Thyroid gland (tissue), 4 donors: ENCODE measurements around the gene AMER2. TPM values are rescaled to one million over a fixed set of nuclear protein-coding genes. Genes with fewer than 3 reads are reported as not detected.
"Not testable (repeated sequence)": the region's sequence is repeated elsewhere in the genome, so short reads cannot be mapped to it uniquely, and the experiment has no call there.

Experiments
- DNase-seq, 2 donors: peaks; one replicate each; pipeline ENCODE4 v3.0.0-alpha.2; 2019
- H3K27ac ChIP-seq, 3 donors: fragments of 200-600 bp; sonication (generic); 1 replicate in 2 of 3; 2 replicates in 1 of 3; pipeline ENCODE4 v1.5.1; 2016 to 2019; ENCODE audit warnings: mild to moderate bottlenecking in 1 of 3, moderate library complexity in 1 of 3
- H3K27me3 ChIP-seq: fragments of 200-600 bp; sonication (generic); one replicate; pipeline ENCODE4 v1.5.1; 2019
- H3K36me3 ChIP-seq, 2 donors: fragments of 200-600 bp; sonication (generic); one replicate each; pipeline ENCODE4 v1.5.1; 2016 to 2019
- H3K4me1 ChIP-seq, 2 donors: fragments of 200-600 bp; sonication (generic); one replicate each; pipeline ENCODE4 v1.5.1; 2017 to 2019
- H3K4me3 ChIP-seq, 3 donors: fragments of 200-600 bp; sonication (generic); replicated peaks in 1 of 3; 1 replicate in 2 of 3; 2 replicates in 1 of 3; pipeline ENCODE4 v1.5.1; 2016; ENCODE audit warnings: mild to moderate bottlenecking in 1 of 3
- H3K9me3 ChIP-seq: fragments of 200-600 bp; sonication (generic); one replicate; pipeline ENCODE4 v1.5.1; 2017
- POLR2A ChIP-seq, 2 donors: fragments of 450-650 bp; IDR thresholded peaks; one replicate each; pipeline ENCODE4 v1.6.1; 2017; ENCODE audit warnings: antibody characterized with exemption in 2 of 2, mild to moderate bottlenecking in 2 of 2, moderate library complexity in 1 of 2
- WGBS, 2 donors: methylation state at CpG; one replicate each; pipeline ENCODE4 v1.1.5; 2017; 5-methylcytosine and 5-hydroxymethylcytosine counted together
- intact Hi-C: fragments of 100-400 bp; cut with DNase I; formaldehyde crosslinking; loops from one replicate; pipeline ENCODE4 v1.15.1; 2023
- total RNA-seq, 4 donors: library from RNA; depleted of rRNA; stranded (reverse); fragments of >200 nt; gene quantifications; one replicate each; pipeline ENCODE4 v1.2.3, GENCODE V29; 2016
- TF ChIP-seq, protein P1 (sequence below), 6 experiments: fragments of 200-600 bp in 3 of 6; fragments of 450-650 bp in 3 of 6; sonication (generic) in 3 of 6; IDR thresholded peaks; one replicate each; pipeline ENCODE4 v1.5.1; 2016 to 2019; ENCODE audit warnings: antibody characterized with exemption in 6 of 6, mild to moderate bottlenecking in 2 of 6, inconsistent platforms in 1 of 6, moderate library complexity in 1 of 6

Gene AMER2
- total RNA-seq, 4 donors from 2014 or later, result under 0.01 TPM; not detected in 2

DNA sequence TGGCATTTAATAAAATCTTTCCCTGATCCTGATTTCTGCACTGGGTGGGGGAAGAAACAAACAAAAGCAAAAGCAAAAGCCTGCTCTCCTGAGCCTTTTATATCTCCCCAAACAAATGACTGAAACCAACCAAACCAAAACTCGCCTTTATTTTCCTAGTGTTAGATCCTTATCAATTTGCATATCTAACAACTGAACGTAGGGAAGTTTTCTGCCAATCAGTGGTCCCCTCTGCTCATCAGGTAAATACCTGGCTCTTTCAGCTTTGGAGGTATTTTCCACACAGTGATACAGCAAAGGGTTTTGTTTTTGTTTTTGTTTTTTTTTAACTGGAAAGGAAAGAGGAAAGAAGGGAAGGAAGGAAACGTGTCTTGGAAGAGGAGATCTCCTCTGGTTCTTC is 3.3 kb downstream of the AMER2 start:
- no peak for TF ChIP-seq POLR2A (IDR thresholded peaks at IDR 0.05)
- TF ChIP-seq, protein P1, sequence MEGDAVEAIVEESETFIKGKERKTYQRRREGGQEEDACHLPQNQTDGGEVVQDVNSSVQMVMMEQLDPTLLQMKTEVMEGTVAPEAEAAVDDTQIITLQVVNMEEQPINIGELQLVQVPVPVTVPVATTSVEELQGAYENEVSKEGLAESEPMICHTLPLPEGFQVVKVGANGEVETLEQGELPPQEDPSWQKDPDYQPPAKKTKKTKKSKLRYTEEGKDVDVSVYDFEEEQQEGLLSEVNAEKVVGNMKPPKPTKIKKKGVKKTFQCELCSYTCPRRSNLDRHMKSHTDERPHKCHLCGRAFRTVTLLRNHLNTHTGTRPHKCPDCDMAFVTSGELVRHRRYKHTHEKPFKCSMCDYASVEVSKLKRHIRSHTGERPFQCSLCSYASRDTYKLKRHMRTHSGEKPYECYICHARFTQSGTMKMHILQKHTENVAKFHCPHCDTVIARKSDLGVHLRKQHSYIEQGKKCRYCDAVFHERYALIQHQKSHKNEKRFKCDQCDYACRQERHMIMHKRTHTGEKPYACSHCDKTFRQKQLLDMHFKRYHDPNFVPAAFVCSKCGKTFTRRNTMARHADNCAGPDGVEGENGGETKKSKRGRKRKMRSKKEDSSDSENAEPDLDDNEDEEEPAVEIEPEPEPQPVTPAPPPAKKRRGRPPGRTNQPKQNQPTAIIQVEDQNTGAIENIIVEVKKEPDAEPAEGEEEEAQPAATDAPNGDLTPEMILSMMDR (IDR thresholded peaks at IDR 0.05), result no peak
- H3K4me3 ChIP-seq, result no peak overlapping the region
- H3K4me1 ChIP-seq, result peaks cover 0 to 11% of the 10 kb centered on the region in 2 donors
- no peaks in the 10 kb centered on the region for H3K36me3 ChIP-seq
- no peak for DNase-seq
- H3K27ac ChIP-seq, result no peak overlapping the region
- intact Hi-C loops, result no loop called here
- WGBS, 2 donors, result 44 to 48% methylated on average over 3 of the region's 3 CpGs
- peaks cover 12% of the 10 kb centered on the region for H3K27me3 ChIP-seq
- H3K9me3 ChIP-seq, result no peaks in the 10 kb centered on the region

GRCh38 chr13:25167382-25168174 is 4.5 kb downstream of the AMER2 start:
- intact Hi-C loops, result no loop called here
- DNase-seq, result no peak
- H3K4me3 ChIP-seq, result no peak overlapping the region
- peaks cover 0 to 11% of the 10 kb centered on the region in 2 donors for H3K4me1 ChIP-seq
- WGBS, 2 donors, result 92 to 94% methylated on average over 3 of the region's 3 CpGs
- H3K27me3 ChIP-seq, result peaks cover 12% of the 10 kb centered on the region
- TF ChIP-seq POLR2A (IDR thresholded peaks at IDR 0.05), result no peak
- TF ChIP-seq, protein P1 (IDR thresholded peaks at IDR 0.05), result no peak
- no peak overlapping the region for H3K27ac ChIP-seq
- no peaks in the 10 kb centered on the region for H3K9me3 ChIP-seq
- H3K36me3 ChIP-seq, result no peaks in the 10 kb centered on the region

GRCh38 chr13:25166306-25166705 is 5.8 kb downstream of the AMER2 start:
- peaks cover 3% of the 10 kb centered on the region for H3K27me3 ChIP-seq
- intact Hi-C loops, result no loop called here
- TF ChIP-seq, protein P1 (IDR thresholded peaks at IDR 0.05), result no peak
- H3K36me3 ChIP-seq, result no peaks in the 10 kb centered on the region
- DNase-seq, result no peak
- H3K27ac ChIP-seq, result no peak overlapping the region
- H3K9me3 ChIP-seq, result no peaks in the 10 kb centered on the region
- H3K4me1 ChIP-seq, result peaks cover 0 to 7% of the 10 kb centered on the region in 2 donors
- no peak overlapping the region for H3K4me3 ChIP-seq
- 84 to 89% methylated on average over 3 of the region's 3 CpGs for WGBS, 2 donors

DNA sequence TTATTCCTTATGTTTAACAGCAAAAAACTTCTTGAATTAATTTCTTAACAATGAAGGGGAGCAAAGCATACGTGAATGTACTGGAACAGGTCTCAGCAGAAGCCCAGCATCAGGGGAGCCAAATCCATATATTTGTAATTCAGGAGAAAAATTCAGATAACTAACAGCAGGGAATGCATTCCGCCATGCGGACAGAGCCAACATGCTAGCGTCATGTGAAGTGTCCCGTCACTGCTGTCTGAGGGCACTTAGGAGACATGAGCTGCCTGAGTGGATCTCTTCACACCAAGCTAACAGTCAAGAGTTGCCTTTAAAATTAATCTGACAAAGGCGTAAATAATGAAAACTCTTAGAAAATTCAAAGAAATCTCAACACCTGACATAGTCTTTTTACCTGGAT is 6.4 kb downstream of the AMER2 start:
- Histone ChIP-seq H3K9me3 (no peaks in the 10 kb centered on the region), H3K27me3 (peaks cover under 1% of the 10 kb centered on the region), H3K27ac (no peak overlapping the region), H3K4me3 (no peak overlapping the region), H3K4me1 (peaks cover 0 to 2% of the 10 kb centered on the region in 2 donors), H3K36me3 (no peaks in the 10 kb centered on the region)
- no peak for TF ChIP-seq POLR2A (IDR thresholded peaks at IDR 0.05)
- WGBS, 2 donors, result 73 to 79% methylated on average over 6 of the region's 6 CpGs
- intact Hi-C loops, result no loop called here
- no peak for DNase-seq

DNA sequence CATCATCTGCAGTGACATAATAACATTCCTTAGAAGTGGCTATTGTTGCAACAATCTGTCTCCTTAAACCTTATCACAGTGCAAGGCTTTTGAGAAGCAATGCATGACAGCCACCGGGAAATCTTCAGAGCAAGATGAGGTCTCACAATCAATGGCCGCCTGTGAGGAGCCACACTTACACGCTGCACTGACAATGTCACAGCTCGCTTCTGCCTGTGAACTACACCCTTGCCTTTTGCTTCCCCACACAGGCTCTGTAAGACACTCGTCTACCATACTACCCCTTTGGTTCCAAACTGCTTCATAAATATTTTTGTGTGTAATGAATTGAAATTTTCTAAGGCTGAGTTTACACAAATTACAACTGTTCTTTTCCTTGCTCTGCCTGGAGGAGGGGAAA is 6.9 kb downstream of the AMER2 start:
- H3K27ac ChIP-seq, H3K4me1 ChIP-seq, H3K4me3 ChIP-seq, H3K27me3 ChIP-seq, H3K9me3 ChIP-seq, DNase-seq, H3K36me3 ChIP-seq, intact Hi-C loops: not testable (repeated sequence)
- 47 to 48% methylated on average over 5 of the region's 5 CpGs for WGBS, 2 donors

DNA sequence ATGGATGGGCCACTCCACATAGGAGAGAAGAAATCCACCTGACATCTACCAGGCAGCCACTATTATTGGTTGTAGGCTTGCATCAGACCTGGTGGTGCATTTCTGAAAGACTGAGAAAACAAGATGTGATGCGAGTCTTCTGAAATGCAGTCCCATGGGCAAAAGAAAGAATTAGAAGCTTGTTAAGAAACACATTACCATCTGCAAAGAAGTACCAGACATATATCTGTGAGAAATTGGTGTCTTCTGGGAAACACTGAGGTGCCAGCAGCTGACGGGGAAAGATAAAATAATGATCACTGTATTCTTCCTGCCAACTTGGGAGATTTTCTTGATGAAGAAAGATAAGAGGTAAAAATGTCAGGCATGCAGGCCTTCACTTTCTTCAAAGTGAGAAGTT is 14.4 kb downstream of the AMER2 start:
- TF ChIP-seq, protein P1 (IDR thresholded peaks at IDR 0.05), result no peak
- no peak for TF ChIP-seq POLR2A (IDR thresholded peaks at IDR 0.05)
- 80 to 82% methylated on average over 2 of the region's 2 CpGs for WGBS, 2 donors
- intact Hi-C loops, result no loop called here
- no peaks in the 10 kb centered on the region for H3K9me3 ChIP-seq
- H3K4me1 ChIP-seq, result no peaks in the 10 kb centered on the region
- no peak overlapping the region for H3K27ac ChIP-seq
- DNase-seq, result no peak
- no peaks in the 10 kb centered on the region for H3K36me3 ChIP-seq
- H3K4me3 ChIP-seq, result no peak overlapping the region
- H3K27me3 ChIP-seq, result no peaks in the 10 kb centered on the region
